A673 (cell line): ENCODE data around the gene ATF6. TPM values are rescaled to one million over a fixed set of nuclear protein-coding genes. Genes with fewer than 3 reads are reported as not detected.

ENCODE experiments used
- BruUV-seq: library from RNA; stranded (reverse); fragments of 400-500 nt; replicated peaks from 2 replicates; lab custom pipeline; 2021; lab: Mats Ljungman, UMichigan
- CTCF ChIA-PET: fragments of 300-600 bp; sonication (Branson Sonifier 250); formaldehyde crosslinking; loops from one replicate; lab custom pipeline; 2022; ENCODE audit warnings: antibody characterized with exemption; lab: Charles Lee
- POLR2A ChIA-PET: fragments of 300-600 bp; sonication (Branson Sonifier 250); formaldehyde crosslinking; loops from one replicate; lab custom pipeline; 2022; ENCODE audit warnings: antibody characterized with exemption; ENCODE audit not compliant: low non-redundant PET; lab: Charles Lee
- DNase-seq: peaks from one replicate; pipeline ENCODE4 v3.0.0-alpha.2; 2015; ENCODE audit warnings: low spot score
- H3K27ac ChIP-seq: fragments of 200-600 bp; sonication (generic); 2 replicates; pipeline ENCODE4 v1.5.1; 2016; ENCODE audit warnings: mixed run types, low read depth, mild to moderate bottlenecking, mixed read lengths, antibody characterized with exemption, low read length; ENCODE audit not compliant: poor library complexity, severe bottlenecking
- H3K27me3 ChIP-seq: fragments of 200-600 bp; sonication (generic); replicated peaks from 2 replicates; pipeline ENCODE4 v1.6.1; 2017; ENCODE audit warnings: mixed run types, low read depth, mild to moderate bottlenecking, mixed read lengths, antibody characterized with exemption, low read length; ENCODE audit not compliant: insufficient read depth, poor library complexity
- H3K36me3 ChIP-seq: fragments of 200-600 bp; sonication (generic); 2 replicates; pipeline ENCODE4 v1.6.1; 2016; ENCODE audit warnings: mixed run types, mild to moderate bottlenecking, mixed read lengths, antibody characterized with exemption, low read length; ENCODE audit not compliant: insufficient read depth, poor library complexity, severe bottlenecking
- H3K4me1 ChIP-seq: fragments of 200-600 bp; sonication (generic); 2 replicates; pipeline ENCODE4 v1.6.1; 2017; ENCODE audit warnings: mixed run types, mild to moderate bottlenecking, mixed read lengths, antibody characterized with exemption, low read length; ENCODE audit not compliant: insufficient read depth, poor library complexity, severe bottlenecking
- H3K4me3 ChIP-seq: fragments of 200-600 bp; sonication (generic); 2 replicates; pipeline ENCODE4 v1.5.1; 2016; ENCODE audit warnings: low read depth, mixed run types, mild to moderate bottlenecking, mixed read lengths, low read length; ENCODE audit not compliant: poor library complexity, severe bottlenecking
- H3K9me3 ChIP-seq: fragments of 200-600 bp; sonication (generic); 2 replicates; pipeline ENCODE4 v1.6.1; 2016; ENCODE audit warnings: mixed run types, low read depth, mild to moderate bottlenecking, mixed read lengths, antibody characterized with exemption, low read length; ENCODE audit not compliant: poor library complexity, severe bottlenecking
- CTCF ChIP-seq: fragments of 300-800, 200-600 bp; sonication (generic); conservative IDR thresholded peaks from 2 replicates; pipeline ENCODE4 v1.5.1; 2017; ENCODE audit warnings: low read depth, mild to moderate bottlenecking, antibody characterized with exemption, low read length, moderate library complexity, mixed read lengths
- EZH2 ChIP-seq: fragments of 200-600 bp; sonication (generic); IDR thresholded peaks from 2 replicates; pipeline ENCODE4 v1.6.1; 2017; ENCODE audit warnings: borderline replicate concordance, low read depth, mild to moderate bottlenecking, mixed read lengths, antibody characterized with exemption, low read length; ENCODE audit not compliant: poor library complexity, severe bottlenecking
- intact Hi-C: fragments of 100-400 bp; cut with micrococcal nuclease; formaldehyde crosslinking; loops from one replicate; pipeline ENCODE4 v1.10.0; 2022; ENCODE audit not compliant: unreplicated experiment
- total RNA-seq: library from RNA; stranded (reverse); gene quantifications from 2 replicates; pipeline ENCODE4 v1.2.3, GENCODE V29; 2021

The ATF6 gene
- total RNA-seq, 1 experiment from 2014 or later: 21.8 TPM

GRCh38 chr1:161978011-161978790 lies 212.1 kb downstream of the ATF6 start:
- H3K4me3 ChIP-seq: no peak overlapping the region
- ChIA-PET POLR2A (no interaction called here), CTCF (no interaction called here)
- no peaks in the 10 kb centered on the region for H3K9me3 ChIP-seq
- TF ChIP-seq CTCF (no peak), EZH2 (no peak)
- H3K27me3 ChIP-seq: no peaks in the 10 kb centered on the region
- H3K27ac ChIP-seq: no peak overlapping the region
- no TSS peak for BruUV-seq
- intact Hi-C loops: no loop called here
- H3K4me1 ChIP-seq: no peaks in the 10 kb centered on the region
- H3K36me3 ChIP-seq: no peaks in the 10 kb centered on the region
- DNase-seq: no peak

GRCh38 chr1:161981126-161981525 lies 215.0 kb downstream of the ATF6 start:
- no peak for TF ChIP-seq CTCF
- TF ChIP-seq EZH2: no peak
- Histone ChIP-seq H3K36me3 (no peaks in the 10 kb centered on the region), H3K9me3 (no peaks in the 10 kb centered on the region), H3K27ac (no peak overlapping the region), H3K4me3 (no peak overlapping the region), H3K4me1 (no peaks in the 10 kb centered on the region), H3K27me3 (no peaks in the 10 kb centered on the region)
- intact Hi-C loops: no loop called here
- DNase-seq: no peak
- CTCF ChIA-PET: no interaction called here
- BruUV-seq: no TSS peak
- POLR2A ChIA-PET: no interaction called here

GRCh38 chr1:161981735-161982506 lies 215.8 kb downstream of the ATF6 start:
- no peaks in the 10 kb centered on the region for H3K4me1 ChIP-seq
- no peak overlapping the region for H3K27ac ChIP-seq
- no peak overlapping the region for H3K4me3 ChIP-seq
- ChIA-PET CTCF (interaction anchor here (1.2 kb wide), 1 partner anchor 42 kb away, joined by 4 read pairs; no protein-coding TSS in a partner anchor), POLR2A (no interaction called here)
- no peak for TF ChIP-seq EZH2
- TF ChIP-seq CTCF: no peak
- intact Hi-C loops: no loop called here
- H3K27me3 ChIP-seq: no peaks in the 10 kb centered on the region
- H3K9me3 ChIP-seq: no peaks in the 10 kb centered on the region
- no TSS peak for BruUV-seq
- DNase-seq: no peak
- H3K36me3 ChIP-seq: no peaks in the 10 kb centered on the region
